ENCODE results near the gene RBP4.

The RBP4 gene

GRCh38 chr10:93589648-93590562 lies 11.1 kb downstream of the RBP4 start:
- no peaks in the 10 kb centered on the region for H3K4me1 ChIP-seq (ENCODE audit: low read length)
- DNase-seq, result no peak
- no peaks in the 10 kb centered on the region for H4K20me1 ChIP-seq (ENCODE audit: insufficient read depth, low read length)
- H3K36me3 ChIP-seq (replicated peaks; ENCODE audit: insufficient read depth, low read length), result no peaks in the 10 kb centered on the region
- H3K27me3 ChIP-seq (replicated peaks; ENCODE audit: insufficient read depth, low read length), result no peaks in the 10 kb centered on the region
- no peak overlapping the region for H3K27ac ChIP-seq (ENCODE audit: low read length)
- no peaks in the 10 kb centered on the region for H3K9me2 ChIP-seq (replicated peaks; ENCODE audit: insufficient read depth, low read length)
- no peak overlapping the region for H3K9ac ChIP-seq (ENCODE audit: low read length)
- H3F3A ChIP-seq (ENCODE audit: insufficient read depth, low read length), result no peaks in the 10 kb centered on the region
- H2AFZ ChIP-seq (ENCODE audit: low read length), result no peak overlapping the region
- no peak for TF ChIP-seq EZH2phosphoT487 (IDR thresholded peaks at IDR 0.05; ENCODE audit: low read length)
- TF ChIP-seq, protein P1, sequence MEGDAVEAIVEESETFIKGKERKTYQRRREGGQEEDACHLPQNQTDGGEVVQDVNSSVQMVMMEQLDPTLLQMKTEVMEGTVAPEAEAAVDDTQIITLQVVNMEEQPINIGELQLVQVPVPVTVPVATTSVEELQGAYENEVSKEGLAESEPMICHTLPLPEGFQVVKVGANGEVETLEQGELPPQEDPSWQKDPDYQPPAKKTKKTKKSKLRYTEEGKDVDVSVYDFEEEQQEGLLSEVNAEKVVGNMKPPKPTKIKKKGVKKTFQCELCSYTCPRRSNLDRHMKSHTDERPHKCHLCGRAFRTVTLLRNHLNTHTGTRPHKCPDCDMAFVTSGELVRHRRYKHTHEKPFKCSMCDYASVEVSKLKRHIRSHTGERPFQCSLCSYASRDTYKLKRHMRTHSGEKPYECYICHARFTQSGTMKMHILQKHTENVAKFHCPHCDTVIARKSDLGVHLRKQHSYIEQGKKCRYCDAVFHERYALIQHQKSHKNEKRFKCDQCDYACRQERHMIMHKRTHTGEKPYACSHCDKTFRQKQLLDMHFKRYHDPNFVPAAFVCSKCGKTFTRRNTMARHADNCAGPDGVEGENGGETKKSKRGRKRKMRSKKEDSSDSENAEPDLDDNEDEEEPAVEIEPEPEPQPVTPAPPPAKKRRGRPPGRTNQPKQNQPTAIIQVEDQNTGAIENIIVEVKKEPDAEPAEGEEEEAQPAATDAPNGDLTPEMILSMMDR (IDR thresholded peaks at IDR 0.05; ENCODE audit: low read length), result no peak
- no peaks in the 10 kb centered on the region for H3K9me3 ChIP-seq (replicated peaks; ENCODE audit: insufficient read depth, low read length)
- H3K4me2 ChIP-seq (ENCODE audit: low read depth, low read length), result no peak overlapping the region
- no peak overlapping the region for H3K4me3 ChIP-seq (ENCODE audit: low read length)
- no peaks in the 10 kb centered on the region for H3K79me2 ChIP-seq (ENCODE audit: low read length)

- Histone ChIP-seq H3K79me2 (ENCODE audit: low read length) (no peaks in the 10 kb centered on the region), H3K27ac (ENCODE audit: low read length) (no peak overlapping the region), H3F3A (ENCODE audit: insufficient read depth, low read length) (no peaks in the 10 kb centered on the region), H2AFZ (ENCODE audit: low read length) (no peak overlapping the region), H3K9me3 (replicated peaks; ENCODE audit: insufficient read depth, low read length) (no peaks in the 10 kb centered on the region), H3K4me3 (ENCODE audit: low read length) (no peak overlapping the region), H3K9ac (ENCODE audit: low read length) (no peak overlapping the region), H3K36me3 (replicated peaks; ENCODE audit: insufficient read depth, low read length) (no peaks in the 10 kb centered on the region), H3K27me3 (replicated peaks; ENCODE audit: insufficient read depth, low read length) (no peaks in the 10 kb centered on the region), H3K4me2 (ENCODE audit: low read depth, low read length) (no peak overlapping the region), H3K9me2 (replicated peaks; ENCODE audit: insufficient read depth, low read length) (no peaks in the 10 kb centered on the region), H3K4me1 (ENCODE audit: low read length) (no peaks in the 10 kb centered on the region), H4K20me1 (ENCODE audit: insufficient read depth, low read length) (no peaks in the 10 kb centered on the region)
- TF ChIP-seq EZH2 (optimal IDR thresholded peaks at IDR 0.05; ENCODE audit: low read depth, low read length), result no peak
- DNase-seq, result no peak
These were observed 16.6 kb downstream of the RBP4 start for GRCh38 chr10:93584445-93584844.

- Histone ChIP-seq H3K27me3 (replicated peaks; ENCODE audit: insufficient read depth, low read length) (no peaks in the 10 kb centered on the region), H3F3A (ENCODE audit: insufficient read depth, low read length) (no peaks in the 10 kb centered on the region), H3K27ac (ENCODE audit: low read length) (no peak overlapping the region), H4K20me1 (ENCODE audit: insufficient read depth, low read length) (no peaks in the 10 kb centered on the region), H3K79me2 (ENCODE audit: low read length) (no peaks in the 10 kb centered on the region), H2AFZ (ENCODE audit: low read length) (no peak overlapping the region), H3K4me2 (ENCODE audit: low read depth, low read length) (no peak overlapping the region), H3K4me1 (ENCODE audit: low read length) (no peaks in the 10 kb centered on the region), H3K4me3 (ENCODE audit: low read length) (no peak overlapping the region), H3K9ac (ENCODE audit: low read length) (no peak overlapping the region), H3K9me2 (replicated peaks; ENCODE audit: insufficient read depth, low read length) (no peaks in the 10 kb centered on the region), H3K36me3 (replicated peaks; ENCODE audit: insufficient read depth, low read length) (no peaks in the 10 kb centered on the region), H3K9me3 (replicated peaks; ENCODE audit: insufficient read depth, low read length) (no peaks in the 10 kb centered on the region)
- TF ChIP-seq EZH2 (optimal IDR thresholded peaks at IDR 0.05; ENCODE audit: low read depth, low read length) (no peak), EZH2phosphoT487 (IDR thresholded peaks at IDR 0.05; ENCODE audit: low read length) (no peak)
- TF ChIP-seq, protein P1 (IDR thresholded peaks at IDR 0.05; ENCODE audit: low read length), result no peak
- DNase-seq, result no peak
These were observed 20.2 kb downstream of the RBP4 start for GRCh38 chr10:93580828-93581227.

All from MM.1S (cell line).